GM12864 (cell line): ENCODE data around the gene GTF2A2.
A peak's percentile ranks its signal among the peaks of the same experiment; 100 is the strongest.
"Not testable (repeated sequence)": the region's sequence is repeated elsewhere in the genome, so short reads cannot be mapped to it uniquely, and the experiment has no call there.

ENCODE experiments used
- DNase-seq: peaks from one replicate; pipeline ENCODE4 v3.0.0-alpha.2; 2011; ENCODE audit warnings: low read depth
- H3K4me3 ChIP-seq: 2 replicates; pipeline ENCODE4 v1.5.1; 2011; ENCODE audit warnings: mild to moderate bottlenecking, low read depth, low read length, control low read depth
- TF ChIP-seq, protein P1 (sequence below): IDR thresholded peaks from 2 replicates; pipeline ENCODE4 v1.5.1; 2011; ENCODE audit warnings: low read depth, mild to moderate bottlenecking, moderate library complexity, low read length, control low read depth, inconsistent platforms; ENCODE audit errors: missing control alignments

Gene GTF2A2

DNA sequence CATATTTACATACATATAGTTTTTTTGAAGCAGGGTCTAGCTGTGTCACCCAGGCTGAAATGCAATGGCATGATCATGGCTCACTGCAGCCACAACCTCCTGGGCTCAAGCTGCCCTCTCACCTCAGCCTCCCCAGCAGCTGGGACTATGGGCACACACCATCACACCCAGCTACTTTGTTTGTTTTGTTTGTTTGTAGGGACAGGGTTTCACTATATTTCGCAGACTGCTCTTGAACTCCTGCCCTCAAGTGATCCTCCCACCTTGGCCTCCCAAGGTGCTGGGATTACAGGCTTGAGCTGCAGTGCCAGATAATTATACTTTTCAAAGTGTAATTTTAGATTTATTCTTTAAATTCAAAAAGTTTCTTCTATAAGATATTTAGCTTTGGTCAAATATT is 10.2 kb downstream of the GTF2A2 start:
- TF ChIP-seq, protein P1, sequence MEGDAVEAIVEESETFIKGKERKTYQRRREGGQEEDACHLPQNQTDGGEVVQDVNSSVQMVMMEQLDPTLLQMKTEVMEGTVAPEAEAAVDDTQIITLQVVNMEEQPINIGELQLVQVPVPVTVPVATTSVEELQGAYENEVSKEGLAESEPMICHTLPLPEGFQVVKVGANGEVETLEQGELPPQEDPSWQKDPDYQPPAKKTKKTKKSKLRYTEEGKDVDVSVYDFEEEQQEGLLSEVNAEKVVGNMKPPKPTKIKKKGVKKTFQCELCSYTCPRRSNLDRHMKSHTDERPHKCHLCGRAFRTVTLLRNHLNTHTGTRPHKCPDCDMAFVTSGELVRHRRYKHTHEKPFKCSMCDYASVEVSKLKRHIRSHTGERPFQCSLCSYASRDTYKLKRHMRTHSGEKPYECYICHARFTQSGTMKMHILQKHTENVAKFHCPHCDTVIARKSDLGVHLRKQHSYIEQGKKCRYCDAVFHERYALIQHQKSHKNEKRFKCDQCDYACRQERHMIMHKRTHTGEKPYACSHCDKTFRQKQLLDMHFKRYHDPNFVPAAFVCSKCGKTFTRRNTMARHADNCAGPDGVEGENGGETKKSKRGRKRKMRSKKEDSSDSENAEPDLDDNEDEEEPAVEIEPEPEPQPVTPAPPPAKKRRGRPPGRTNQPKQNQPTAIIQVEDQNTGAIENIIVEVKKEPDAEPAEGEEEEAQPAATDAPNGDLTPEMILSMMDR, result no peak
- H3K4me3 ChIP-seq, result no peak overlapping the region
- DNase-seq, result no peak

DNA sequence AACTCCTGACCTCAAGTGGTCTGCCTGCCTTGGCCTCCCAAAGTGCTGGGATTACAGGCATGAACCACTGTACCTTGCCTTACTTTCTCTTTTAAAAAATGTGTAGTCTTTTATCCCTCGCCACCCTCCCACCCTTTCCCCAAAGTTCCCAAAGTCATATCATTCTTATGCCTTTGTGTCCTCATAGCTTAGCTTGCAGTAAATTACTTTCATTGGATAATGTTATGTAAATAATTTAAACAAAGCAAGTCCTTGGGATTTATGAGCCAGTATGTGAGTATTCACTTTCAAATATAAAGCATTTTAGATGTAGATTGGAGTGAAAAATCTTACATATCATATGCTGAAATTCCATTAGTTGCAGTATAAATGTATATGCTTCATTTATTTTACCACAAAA is 11.0 kb downstream of the GTF2A2 start:
- no peak for DNase-seq
- TF ChIP-seq, protein P1, result no peak
- H3K4me3 ChIP-seq, result no peak overlapping the region

DNA sequence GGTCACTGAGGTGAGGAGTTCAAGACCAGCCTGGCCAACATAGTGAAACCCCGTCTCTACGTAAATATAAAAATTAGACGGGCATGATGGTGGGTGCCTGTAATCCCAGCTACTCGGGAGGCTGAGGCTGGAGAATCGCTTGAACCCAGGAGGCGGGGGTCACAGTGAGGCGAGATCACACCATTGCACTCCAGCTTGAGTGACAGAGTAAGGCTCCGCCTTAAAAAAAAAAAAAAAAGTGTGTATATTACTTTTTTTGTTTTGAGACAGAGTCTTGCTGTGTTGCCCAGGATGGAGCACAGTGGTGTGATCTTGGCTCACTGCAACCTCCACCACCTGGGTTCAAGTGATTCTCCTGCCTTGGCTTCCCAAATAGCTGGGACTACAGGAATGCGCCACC is 11.5 kb downstream of the GTF2A2 start:
- DNase-seq, H3K4me3 ChIP-seq: not testable (repeated sequence)

DNA sequence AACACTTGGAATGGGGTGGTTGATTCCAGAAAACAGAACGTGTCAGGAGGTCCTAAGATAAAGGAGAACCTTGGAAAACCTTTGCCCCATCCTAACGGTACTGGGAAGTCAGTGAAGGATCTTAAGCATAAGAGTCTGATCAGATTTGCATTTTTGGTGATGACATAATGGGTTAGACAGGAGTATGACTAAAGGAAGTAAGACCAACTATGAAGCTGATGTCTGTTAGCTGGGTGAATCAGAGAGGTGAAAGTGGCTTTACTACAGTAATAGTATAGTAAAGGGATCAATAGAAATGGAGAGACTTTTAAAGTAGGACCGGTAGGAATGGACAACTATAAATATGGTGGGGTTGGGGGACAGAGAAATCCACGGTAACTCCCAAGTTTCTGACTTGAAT is 12.6 kb downstream of the GTF2A2 start:
- DNase-seq, result no peak
- TF ChIP-seq, protein P1, result no peak
- no peak overlapping the region for H3K4me3 ChIP-seq

DNA sequence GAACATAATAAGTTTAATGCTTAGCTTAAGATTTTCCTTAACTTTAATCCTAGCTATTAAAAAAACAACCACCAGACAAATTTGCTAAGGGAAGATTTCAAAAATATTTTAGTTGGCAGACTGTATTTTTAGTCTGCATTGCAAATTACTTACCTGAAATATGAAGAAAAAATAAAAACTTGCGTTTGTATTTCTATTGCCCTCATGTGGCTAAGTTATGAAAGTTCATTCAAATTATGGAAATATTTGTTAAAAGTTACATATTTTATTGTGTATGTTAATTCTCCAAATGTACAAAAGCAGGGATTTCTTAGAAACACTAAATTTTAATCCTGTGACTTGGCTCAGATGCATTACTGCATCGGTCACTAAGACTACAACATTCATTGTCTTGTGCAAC is 15.0 kb downstream of the GTF2A2 start:
- TF ChIP-seq, protein P1, result peak; percentile 12
- DNase-seq, result no peak
- H3K4me3 ChIP-seq, result no peak overlapping the region

DNA sequence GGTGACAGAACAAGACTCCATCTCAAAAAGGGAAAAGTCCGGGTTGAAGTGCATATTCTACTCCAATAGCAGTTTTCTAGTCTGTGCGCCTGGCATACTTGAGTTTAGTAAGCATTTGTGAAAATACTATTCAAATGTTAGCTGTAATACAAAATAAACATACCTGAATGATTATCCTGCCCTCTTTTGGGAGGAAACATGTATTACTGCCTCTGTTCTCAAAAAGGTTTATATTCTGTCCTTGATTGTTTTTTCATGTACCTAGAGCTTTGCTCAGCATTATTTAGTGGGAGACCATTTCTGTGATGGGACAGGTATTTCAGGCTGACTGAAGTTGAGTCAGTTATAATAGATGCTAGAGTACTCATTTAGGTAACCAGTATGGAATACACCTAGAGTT is 19.8 kb downstream of the GTF2A2 start:
- DNase-seq, H3K4me3 ChIP-seq: not testable (repeated sequence)

DNA sequence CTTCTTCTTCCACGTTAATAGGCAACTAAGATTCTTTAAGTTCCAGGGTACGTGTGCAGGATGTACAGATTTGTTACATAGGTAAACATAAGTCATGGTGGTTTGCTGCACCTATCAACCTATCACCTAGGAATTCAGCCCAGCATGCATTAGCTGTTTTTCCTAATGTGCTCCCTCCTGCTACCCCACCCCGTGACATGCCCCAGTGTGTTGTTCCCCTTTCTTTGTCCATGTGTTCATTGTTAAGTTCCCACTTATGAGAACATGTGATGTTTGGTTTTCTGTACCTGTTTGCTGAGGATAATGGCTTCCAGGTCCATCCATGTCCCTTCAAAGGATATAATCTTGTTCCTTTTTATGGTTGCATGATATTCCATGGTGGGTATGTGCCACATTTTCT is 21.1 kb downstream of the GTF2A2 start:
- no peak overlapping the region for H3K4me3 ChIP-seq
- DNase-seq, result no peak
- TF ChIP-seq, protein P1, result no peak

DNA sequence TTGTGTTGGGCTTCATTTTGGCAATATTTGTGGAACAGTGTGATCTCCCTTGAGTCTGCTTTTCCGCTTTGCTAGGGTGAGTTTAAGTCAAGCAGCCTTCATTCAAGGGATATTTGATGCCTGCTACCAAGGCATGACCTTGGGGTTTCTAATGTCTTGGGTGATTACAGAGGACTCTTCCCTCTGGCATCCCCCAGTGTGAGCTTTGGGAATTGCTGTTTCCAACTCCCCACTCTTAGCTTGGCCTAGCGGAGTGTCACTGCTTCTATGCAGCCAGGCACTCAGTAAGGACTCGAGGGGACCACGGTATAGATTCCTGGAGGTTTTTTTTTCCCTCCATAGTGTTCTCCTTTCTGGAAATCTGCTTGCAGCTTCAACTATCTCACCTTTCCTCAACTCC is 24.6 kb downstream of the GTF2A2 start:
- DNase-seq, result no peak
- TF ChIP-seq, protein P1, result peak; percentile 33
- H3K4me3 ChIP-seq, result no peak overlapping the region
